Stomach smooth muscle (tissue), 2 donors: ENCODE data around the gene ZFR2.
"Not testable (repeated sequence)": the region's sequence is repeated elsewhere in the genome, so short reads cannot be mapped to it uniquely, and the experiment has no call there.

Source experiments
- H3K27ac ChIP-seq: one replicate; pipeline ENCODE4 v1.7.0; 2013; ENCODE audit warnings: mild to moderate bottlenecking, low read length, inconsistent platforms
- H3K27me3 ChIP-seq, 2 donors: one replicate each; pipeline ENCODE4 v1.7.0; 2013; ENCODE audit warnings: low read length in 2 of 2; ENCODE audit not compliant: insufficient read depth in 2 of 2, control insufficient read depth in 1 of 2
- H3K36me3 ChIP-seq, 2 donors: one replicate each; pipeline ENCODE4 v1.7.0; 2013; ENCODE audit warnings: low read length in 2 of 2; ENCODE audit not compliant: control insufficient read depth in 2 of 2, insufficient read depth in 2 of 2
- H3K4me1 ChIP-seq: one replicate; pipeline ENCODE4 v1.7.0; 2013; ENCODE audit warnings: low read length; ENCODE audit not compliant: control insufficient read depth, insufficient read depth
- H3K4me3 ChIP-seq, 2 donors: one replicate each; pipeline ENCODE4 v1.7.0; 2013; ENCODE audit warnings: low read length in 2 of 2
- H3K9ac ChIP-seq, 2 donors: one replicate each; pipeline ENCODE4 v1.7.0; 2013; ENCODE audit warnings: low read length in 2 of 2, mild to moderate bottlenecking in 1 of 2
- H3K9me3 ChIP-seq, 2 donors: one replicate each; pipeline ENCODE4 v1.7.0; 2013; ENCODE audit warnings: low read length in 2 of 2; ENCODE audit not compliant: control insufficient read depth in 2 of 2
- donor health status: healthy.
- donor health status: Pancreatic carcinoma.

Gene ZFR2

GRCh38 chr19:3770136-3770999 is 98.5 kb downstream of the ZFR2 start:
- H3K4me1 ChIP-seq, result no peaks in the 10 kb centered on the region
- H3K9ac ChIP-seq, result no peak overlapping the region
- no peak overlapping the region for H3K27ac ChIP-seq
- peaks cover 0 to 3% of the 10 kb centered on the region in 2 donors for H3K27me3 ChIP-seq
- H3K9me3 ChIP-seq, result no peaks in the 10 kb centered on the region
- peaks cover 7 to 12% of the 10 kb centered on the region in 2 donors for H3K36me3 ChIP-seq
- no peak overlapping the region for H3K4me3 ChIP-seq

DNA sequence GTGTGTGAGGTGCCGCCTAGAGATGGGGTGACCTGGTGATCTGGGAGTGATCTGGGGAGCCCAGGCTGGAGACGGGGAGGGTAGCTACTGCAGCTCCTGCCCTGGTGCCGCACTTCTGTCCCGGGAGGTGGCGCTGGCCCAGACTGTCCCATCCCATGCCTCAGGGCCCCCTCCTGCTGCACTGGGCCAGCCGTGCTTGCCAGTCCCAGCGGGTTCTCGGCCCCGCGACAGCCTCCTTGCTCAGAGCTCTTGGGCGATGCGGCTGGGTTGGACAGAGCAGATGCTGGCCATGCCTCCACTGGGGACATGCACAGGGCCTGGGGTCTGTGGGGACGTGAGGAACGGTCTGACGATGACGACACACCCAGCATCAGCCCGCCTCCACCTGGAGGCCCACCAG is 99.3 kb downstream of the ZFR2 start:
- Histone ChIP-seq H3K9ac (no peak overlapping the region), H3K4me3 (no peak overlapping the region), H3K4me1 (no peaks in the 10 kb centered on the region), H3K27me3 (peaks cover 0 to 3% of the 10 kb centered on the region in 2 donors), H3K9me3 (no peaks in the 10 kb centered on the region), H3K36me3 (peaks cover 10 to 17% of the 10 kb centered on the region in 2 donors), H3K27ac (no peak overlapping the region)

GRCh38 chr19:3768748-3769099 is 100.1 kb downstream of the ZFR2 start:
- Histone ChIP-seq H3K4me1 (no peaks in the 10 kb centered on the region), H3K4me3 (no peak overlapping the region), H3K27ac (no peak overlapping the region), H3K27me3 (peaks cover 0 to 3% of the 10 kb centered on the region in 2 donors), H3K36me3 (peaks cover 10 to 17% of the 10 kb centered on the region in 2 donors), H3K9me3 (no peaks in the 10 kb centered on the region), H3K9ac (no peak overlapping the region)

GRCh38 chr19:3768015-3768747 is 100.7 kb downstream of the ZFR2 start:
- no peaks in the 10 kb centered on the region for H3K9me3 ChIP-seq
- H3K27me3 ChIP-seq, result peaks cover 0 to 3% of the 10 kb centered on the region in 2 donors
- H3K27ac ChIP-seq, result no peak overlapping the region
- H3K4me1 ChIP-seq, result peaks cover 3% of the 10 kb centered on the region
- peaks cover 10 to 17% of the 10 kb centered on the region in 2 donors for H3K36me3 ChIP-seq
- no peak overlapping the region for H3K4me3 ChIP-seq
- H3K9ac ChIP-seq, result no peak overlapping the region

DNA sequence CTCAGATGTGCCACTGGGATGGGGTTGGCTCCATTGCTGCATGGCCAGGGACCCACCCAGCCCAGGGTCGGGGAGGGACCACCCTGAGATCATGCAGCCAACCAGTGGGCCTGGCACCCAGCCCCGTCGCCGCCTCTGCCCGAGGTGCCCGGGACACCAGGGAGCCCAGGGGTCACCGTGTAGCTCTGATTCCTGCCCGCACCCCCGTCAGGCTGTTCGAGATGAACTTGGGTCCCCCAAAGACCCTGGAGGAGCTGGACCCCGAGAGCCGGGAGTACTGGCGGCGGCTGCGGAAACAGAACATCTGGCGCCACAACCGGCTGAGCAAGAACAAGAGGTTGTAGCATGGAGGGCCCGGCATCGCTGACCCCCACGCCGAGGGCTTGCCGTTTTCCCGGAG is 101.8 kb downstream of the ZFR2 start:
- Histone ChIP-seq H3K4me1 (peaks cover 6% of the 10 kb centered on the region), H3K9me3 (no peaks in the 10 kb centered on the region), H3K9ac (no peak overlapping the region), H3K36me3 (peaks cover 10 to 17% of the 10 kb centered on the region in 2 donors), H3K27ac (no peak overlapping the region), H3K4me3 (no peak overlapping the region), H3K27me3 (peaks cover 0 to 3% of the 10 kb centered on the region in 2 donors)

DNA sequence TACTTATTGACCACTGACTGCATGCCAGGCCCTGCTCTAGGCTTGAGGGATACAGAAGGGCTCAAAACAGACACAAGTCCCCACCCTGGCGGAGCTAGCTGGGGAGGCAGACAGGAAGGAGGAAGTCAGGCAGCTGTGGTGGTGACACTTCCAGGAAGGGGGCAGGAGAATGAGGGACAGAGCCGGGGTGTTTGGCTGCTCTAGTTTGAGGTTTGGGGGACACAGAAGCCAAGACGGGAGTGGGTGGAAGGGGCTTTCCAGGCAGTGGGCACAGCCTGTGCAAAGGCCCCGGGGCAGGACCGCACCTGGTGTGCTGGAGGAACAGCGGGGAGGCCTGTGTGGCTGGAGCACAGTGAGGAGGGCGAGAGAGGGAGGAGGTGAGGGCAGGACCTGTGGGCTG is 102.3 kb downstream of the ZFR2 start:
- Histone ChIP-seq H3K36me3 (peaks cover 10 to 17% of the 10 kb centered on the region in 2 donors), H3K27me3 (no peaks in the 10 kb centered on the region), H3K4me3 (no peak overlapping the region), H3K27ac (no peak overlapping the region), H3K9ac (no peak overlapping the region), H3K4me1 (peaks cover 11% of the 10 kb centered on the region), H3K9me3 (no peaks in the 10 kb centered on the region)

DNA sequence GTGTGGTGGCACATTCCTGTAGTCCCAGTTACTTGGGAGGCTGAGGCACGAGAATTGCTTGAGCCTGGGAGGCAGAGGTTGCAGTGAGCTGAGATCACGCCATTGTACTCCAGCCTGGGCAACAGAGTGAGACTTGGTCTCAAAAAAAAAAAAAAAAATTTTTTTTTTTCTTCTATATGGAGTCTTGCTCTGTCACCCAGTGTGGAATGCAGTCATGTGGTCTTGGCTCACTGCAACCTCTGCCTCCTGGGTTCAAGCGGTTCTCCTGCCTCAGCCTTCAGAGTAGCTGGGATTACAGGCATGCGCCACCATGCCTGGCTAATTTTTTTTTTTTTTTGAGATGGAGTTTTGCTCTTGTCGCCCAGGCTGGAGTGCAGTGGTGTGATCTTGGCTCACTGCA is 103.1 kb downstream of the ZFR2 start:
- Histone ChIP-seq H3K4me1 (peaks cover 16% of the 10 kb centered on the region), H3K36me3 (peaks cover 10 to 17% of the 10 kb centered on the region in 2 donors)
- not testable (repeated sequence) for H3K27ac ChIP-seq, H3K27me3 ChIP-seq, H3K4me3 ChIP-seq, H3K9me3 ChIP-seq, H3K9ac ChIP-seq

DNA sequence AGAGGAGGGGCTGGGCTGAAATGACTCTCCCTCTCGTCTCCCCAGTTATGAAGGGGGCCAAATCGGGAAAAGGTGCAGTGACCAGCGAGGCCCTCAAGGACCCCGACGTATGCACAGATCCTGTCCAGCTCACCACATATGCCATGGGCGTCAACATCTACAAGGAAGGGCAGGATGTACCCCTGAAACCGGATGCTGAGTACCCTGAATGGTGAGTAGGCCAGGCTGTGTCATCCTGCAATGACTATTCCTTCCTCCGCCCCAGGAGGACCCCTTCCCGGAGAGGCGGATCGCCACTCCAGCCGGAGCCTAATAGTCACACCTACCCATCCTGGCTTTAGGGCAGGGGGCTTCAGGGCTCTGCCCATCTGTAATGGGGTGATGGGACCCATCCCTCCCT is 103.7 kb downstream of the ZFR2 start:
- peaks cover 22% of the 10 kb centered on the region for H3K4me1 ChIP-seq
- no peak overlapping the region for H3K9ac ChIP-seq
- no peak overlapping the region for H3K4me3 ChIP-seq
- peaks cover 10 to 17% of the 10 kb centered on the region in 2 donors for H3K36me3 ChIP-seq
- no peaks in the 10 kb centered on the region for H3K27me3 ChIP-seq
- H3K27ac ChIP-seq, result no peak overlapping the region
- H3K9me3 ChIP-seq, result no peaks in the 10 kb centered on the region

DNA sequence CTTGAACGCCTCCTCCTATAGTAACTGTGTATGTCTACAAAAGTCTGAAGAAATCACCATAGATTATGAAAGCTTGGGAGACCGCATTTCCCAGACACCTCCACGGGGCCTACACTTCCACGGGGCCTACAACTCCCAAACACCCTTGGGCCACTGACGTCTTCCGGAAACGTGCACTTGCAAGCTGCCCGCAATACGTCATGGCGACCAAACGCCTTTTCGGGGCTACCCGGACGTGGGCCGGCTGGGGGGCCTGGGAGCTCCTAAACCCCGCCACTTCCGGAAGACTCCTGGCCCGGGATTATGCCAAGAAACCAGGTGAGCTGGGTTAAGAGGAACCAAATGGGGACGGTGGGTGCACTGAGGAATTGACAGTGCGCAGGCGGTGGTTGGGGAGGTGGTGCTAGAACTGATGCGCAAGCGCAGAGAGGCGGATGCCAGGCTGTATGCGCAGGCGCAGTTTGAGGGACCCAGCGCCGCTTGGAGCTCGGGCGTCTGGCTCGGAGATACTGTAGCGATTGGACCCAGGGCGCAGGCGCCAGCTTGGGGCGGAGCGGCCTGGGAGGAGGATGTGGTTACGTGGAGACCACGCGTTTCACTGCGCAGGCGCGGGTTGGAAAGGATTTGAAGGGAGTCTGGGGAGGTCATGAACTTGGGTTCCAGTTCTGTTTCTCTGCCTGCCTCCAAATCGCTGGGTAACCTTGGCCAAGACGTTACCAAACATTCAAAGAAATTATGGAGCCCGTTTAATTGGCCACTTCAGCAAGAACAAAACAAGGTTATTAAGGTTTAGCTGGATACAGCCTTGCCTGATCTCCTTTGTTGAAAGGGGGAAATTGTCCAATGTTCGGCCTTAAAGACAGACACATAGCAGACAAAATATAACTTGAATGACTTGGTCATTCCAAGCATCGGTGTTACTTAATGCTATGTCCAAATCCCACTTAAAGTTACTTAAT is 106.1 kb downstream of the ZFR2 start, which contains the start of gene MRPL54:
Gene MRPL54 (plus strand): TSS at position 182 of the 959 bp plus-strand sequence. CDS start 19 bp downstream, at position 201.
- peaks cover 32% of the 10 kb centered on the region for H3K4me1 ChIP-seq
- peaks cover 11 to 12% of the 10 kb centered on the region in 2 donors for H3K36me3 ChIP-seq
- H3K9ac ChIP-seq, result peak within 1 kb of the TSS; percentile 97 to 100

GRCh38 chr19:3762130-3762473 is 106.7 kb downstream of the ZFR2 start:
- Histone ChIP-seq H3K9me3 (no peaks in the 10 kb centered on the region), H3K4me3 (peak overlapping the region in 1 of 2 donors; percentile 91), H3K27ac (peak overlapping the region; percentile 98), H3K36me3 (peaks cover 10 to 17% of the 10 kb centered on the region in 2 donors), H3K4me1 (peaks cover 32% of the 10 kb centered on the region), H3K9ac (peak overlapping the region in 1 of 2 donors; percentile 90), H3K27me3 (no peaks in the 10 kb centered on the region)

More for the DNA sequence above, 106.1 kb downstream of the ZFR2 start, which contains the start of gene MRPL54:
- no peaks in the 10 kb centered on the region for H3K9me3 ChIP-seq
- peak within 1 kb of the TSS; percentile 96 to 98 for H3K4me3 ChIP-seq
- H3K27ac ChIP-seq, result peak within 1 kb of the TSS; percentile 98
- no peaks in the 10 kb centered on the region for H3K27me3 ChIP-seq
